ENCODE results near the gene PLEKHG2. TPM values are rescaled to one million over a fixed set of nuclear protein-coding genes. Genes with fewer than 3 reads are reported as not detected.

Gene PLEKHG2
- total RNA-seq, 1 donor from 2014 or later: 14.1 TPM

DNA sequence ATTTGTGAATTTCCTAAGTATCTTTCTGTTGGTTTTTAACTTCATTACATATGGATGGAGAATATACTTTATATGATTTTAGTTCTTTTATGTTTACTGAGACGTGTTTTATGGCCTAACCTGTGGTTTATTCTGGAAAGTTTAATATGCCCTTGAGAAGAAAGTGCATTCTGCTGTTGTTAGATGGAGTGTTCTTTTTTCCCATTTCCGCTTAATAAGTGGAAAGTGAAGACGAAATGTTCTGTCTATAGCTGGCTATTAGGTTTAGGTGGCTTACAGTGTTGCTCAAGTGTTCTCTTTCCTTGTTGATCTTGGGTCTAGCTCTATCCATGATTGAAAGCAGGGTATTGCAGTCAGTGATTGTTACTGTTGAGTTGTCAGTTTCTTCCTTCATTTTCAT, 50.9 kb downstream of the PLEKHG2 start:
- H3K36me3 ChIP-seq: peaks cover 93% of the 10 kb centered on the region
- no peak overlapping the region for H3K27ac ChIP-seq (replicated peaks)
- intact Hi-C loops (cut with micrococcal nuclease): no loop called here
- TF ChIP-seq, protein P1, sequence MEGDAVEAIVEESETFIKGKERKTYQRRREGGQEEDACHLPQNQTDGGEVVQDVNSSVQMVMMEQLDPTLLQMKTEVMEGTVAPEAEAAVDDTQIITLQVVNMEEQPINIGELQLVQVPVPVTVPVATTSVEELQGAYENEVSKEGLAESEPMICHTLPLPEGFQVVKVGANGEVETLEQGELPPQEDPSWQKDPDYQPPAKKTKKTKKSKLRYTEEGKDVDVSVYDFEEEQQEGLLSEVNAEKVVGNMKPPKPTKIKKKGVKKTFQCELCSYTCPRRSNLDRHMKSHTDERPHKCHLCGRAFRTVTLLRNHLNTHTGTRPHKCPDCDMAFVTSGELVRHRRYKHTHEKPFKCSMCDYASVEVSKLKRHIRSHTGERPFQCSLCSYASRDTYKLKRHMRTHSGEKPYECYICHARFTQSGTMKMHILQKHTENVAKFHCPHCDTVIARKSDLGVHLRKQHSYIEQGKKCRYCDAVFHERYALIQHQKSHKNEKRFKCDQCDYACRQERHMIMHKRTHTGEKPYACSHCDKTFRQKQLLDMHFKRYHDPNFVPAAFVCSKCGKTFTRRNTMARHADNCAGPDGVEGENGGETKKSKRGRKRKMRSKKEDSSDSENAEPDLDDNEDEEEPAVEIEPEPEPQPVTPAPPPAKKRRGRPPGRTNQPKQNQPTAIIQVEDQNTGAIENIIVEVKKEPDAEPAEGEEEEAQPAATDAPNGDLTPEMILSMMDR (IDR thresholded peaks at IDR 0.05; ENCODE audit: borderline replicate concordance): no peak
- no peaks in the 10 kb centered on the region for H3K27me3 ChIP-seq (ENCODE audit: low read depth)
- no peak overlapping the region for H3K4me3 ChIP-seq
- no peaks in the 10 kb centered on the region for H3K9me3 ChIP-seq (replicated peaks)
- no peak for DNase-seq
- H3K4me1 ChIP-seq: no peaks in the 10 kb centered on the region

- Histone ChIP-seq H3K27me3 (ENCODE audit: low read depth) (no peaks in the 10 kb centered on the region), H3K4me1 (no peaks in the 10 kb centered on the region), H3K9me3 (replicated peaks) (no peaks in the 10 kb centered on the region), H3K36me3 (peaks cover 93% of the 10 kb centered on the region), H3K4me3 (no peak overlapping the region), H3K27ac (replicated peaks) (no peak overlapping the region)
- TF ChIP-seq, protein P1 (IDR thresholded peaks at IDR 0.05; ENCODE audit: borderline replicate concordance): no peak
- no peak for DNase-seq
- intact Hi-C loops (cut with micrococcal nuclease): no loop called here
Measured at GRCh38 chr19:39465956-39466747, 53.7 kb downstream of the PLEKHG2 start.

GRCh38 chr19:39467941-39468340, 55.5 kb downstream of the PLEKHG2 start:
- Histone ChIP-seq H3K27me3 (ENCODE audit: low read depth) (no peaks in the 10 kb centered on the region), H3K4me3 (no peak overlapping the region), H3K9me3 (replicated peaks) (no peaks in the 10 kb centered on the region), H3K4me1 (no peaks in the 10 kb centered on the region), H3K27ac (replicated peaks) (no peak overlapping the region), H3K36me3 (peaks cover 99% of the 10 kb centered on the region)
- no peak for DNase-seq
- intact Hi-C loops (cut with micrococcal nuclease): no loop called here
- TF ChIP-seq, protein P1 (IDR thresholded peaks at IDR 0.05; ENCODE audit: borderline replicate concordance): no peak

- no peak for DNase-seq
- no peaks in the 10 kb centered on the region for H3K4me1 ChIP-seq
- no peak overlapping the region for H3K27ac ChIP-seq (replicated peaks)
- TF ChIP-seq, protein P1 (IDR thresholded peaks at IDR 0.05; ENCODE audit: borderline replicate concordance): no peak
- no peaks in the 10 kb centered on the region for H3K9me3 ChIP-seq (replicated peaks)
- H3K36me3 ChIP-seq: peaks cover 100% of the 10 kb centered on the region
- intact Hi-C loops (cut with micrococcal nuclease): no loop called here
- H3K27me3 ChIP-seq (ENCODE audit: low read depth): no peaks in the 10 kb centered on the region
- no peak overlapping the region for H3K4me3 ChIP-seq
Measured at GRCh38 chr19:39469036-39469435, 56.6 kb downstream of the PLEKHG2 start.

DNA sequence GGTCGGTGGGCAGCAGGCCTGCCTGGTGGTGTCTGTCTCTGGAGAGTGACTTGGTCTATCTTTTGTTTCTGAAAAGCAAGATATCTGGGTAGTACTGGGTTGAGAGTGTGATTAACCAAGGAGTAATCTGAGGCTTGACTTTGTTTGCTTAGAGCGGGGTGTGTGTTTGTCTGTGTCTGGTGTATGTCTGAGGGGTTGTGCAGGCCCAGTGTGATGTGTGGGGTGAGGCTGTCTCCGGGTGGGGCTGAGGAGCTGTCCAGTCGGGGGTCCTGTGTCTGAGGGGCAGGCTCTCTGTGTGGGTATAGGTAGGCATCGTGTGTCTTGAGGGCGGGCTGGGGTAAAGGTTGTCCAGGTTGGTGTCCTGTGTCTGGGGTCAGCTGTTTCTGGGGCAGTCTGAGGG, 57.1 kb downstream of the PLEKHG2 start:
- intact Hi-C loops (cut with micrococcal nuclease): no loop called here
- Histone ChIP-seq H3K4me1 (no peaks in the 10 kb centered on the region), H3K27ac (replicated peaks) (no peak overlapping the region), H3K4me3 (no peak overlapping the region), H3K27me3 (ENCODE audit: low read depth) (no peaks in the 10 kb centered on the region), H3K36me3 (peaks cover 100% of the 10 kb centered on the region), H3K9me3 (replicated peaks) (no peaks in the 10 kb centered on the region)
- TF ChIP-seq, protein P1 (IDR thresholded peaks at IDR 0.05; ENCODE audit: borderline replicate concordance): no peak
- no peak for DNase-seq

Data from left ventricle myocardium inferior (tissue), 1 donor.